Neural cell (in vitro differentiated cells): ENCODE results near the gene P3H2.

Experiments
- EP300 ChIP-seq: fragments of 450-650 bp; conservative IDR thresholded peaks from 2 replicates; pipeline ENCODE4 v1.6.1; 2014; ENCODE audit warnings: antibody characterized with exemption, mild to moderate bottlenecking, moderate library complexity; ENCODE audit not compliant: poor library complexity, severe bottlenecking
- EZH2 ChIP-seq: fragments of 200-600, 300-800 bp; shearing (Covaris generic), sonication (generic); IDR thresholded peaks from 2 replicates; pipeline ENCODE4 v1.6.1; 2014; ENCODE audit warnings: antibody characterized with exemption, low read length, borderline replicate concordance, mild to moderate bottlenecking; ENCODE audit not compliant: insufficient read depth, poor library complexity, severe bottlenecking
- POLR2AphosphoS5 ChIP-seq: IDR thresholded peaks from 2 replicates; pipeline ENCODE4 v1.6.1; 2012
- REST ChIP-seq: IDR thresholded peaks from 2 replicates; pipeline ENCODE4 v1.6.1; 2012; ENCODE audit warnings: borderline replicate concordance
- SMC3 ChIP-seq: fragments of 450-650 bp; conservative IDR thresholded peaks from 2 replicates; pipeline ENCODE4 v1.6.1; 2014; ENCODE audit warnings: antibody characterized with exemption, mild to moderate bottlenecking, moderate library complexity; ENCODE audit not compliant: poor library complexity
- TF ChIP-seq, protein P1 (sequence below): fragments of 450-650 bp; IDR thresholded peaks from 2 replicates; pipeline ENCODE4 v1.5.1; 2014; ENCODE audit warnings: antibody characterized with exemption, mild to moderate bottlenecking, moderate library complexity; ENCODE audit not compliant: poor library complexity, severe bottlenecking

DNA sequence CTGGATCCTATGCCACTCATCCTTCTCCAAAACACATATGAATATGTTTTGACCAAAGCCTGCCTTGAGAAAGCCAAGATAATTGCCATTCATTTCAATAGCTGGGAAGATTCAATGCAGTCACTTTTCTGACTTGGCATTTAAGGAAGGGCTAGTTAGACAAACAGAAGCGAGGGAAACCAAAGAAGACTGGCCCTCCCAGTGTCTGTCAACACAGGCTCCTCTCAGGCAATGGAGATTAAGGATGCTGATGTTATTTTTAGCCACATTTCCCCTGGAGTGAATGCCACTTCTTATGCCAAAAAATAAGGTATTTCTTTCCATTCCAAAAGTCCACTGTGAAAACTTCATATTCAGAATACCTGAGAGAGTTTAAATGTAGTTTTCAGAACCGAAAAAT lies 101.7 kb downstream of the P3H2 start:
- TF ChIP-seq, protein P1, sequence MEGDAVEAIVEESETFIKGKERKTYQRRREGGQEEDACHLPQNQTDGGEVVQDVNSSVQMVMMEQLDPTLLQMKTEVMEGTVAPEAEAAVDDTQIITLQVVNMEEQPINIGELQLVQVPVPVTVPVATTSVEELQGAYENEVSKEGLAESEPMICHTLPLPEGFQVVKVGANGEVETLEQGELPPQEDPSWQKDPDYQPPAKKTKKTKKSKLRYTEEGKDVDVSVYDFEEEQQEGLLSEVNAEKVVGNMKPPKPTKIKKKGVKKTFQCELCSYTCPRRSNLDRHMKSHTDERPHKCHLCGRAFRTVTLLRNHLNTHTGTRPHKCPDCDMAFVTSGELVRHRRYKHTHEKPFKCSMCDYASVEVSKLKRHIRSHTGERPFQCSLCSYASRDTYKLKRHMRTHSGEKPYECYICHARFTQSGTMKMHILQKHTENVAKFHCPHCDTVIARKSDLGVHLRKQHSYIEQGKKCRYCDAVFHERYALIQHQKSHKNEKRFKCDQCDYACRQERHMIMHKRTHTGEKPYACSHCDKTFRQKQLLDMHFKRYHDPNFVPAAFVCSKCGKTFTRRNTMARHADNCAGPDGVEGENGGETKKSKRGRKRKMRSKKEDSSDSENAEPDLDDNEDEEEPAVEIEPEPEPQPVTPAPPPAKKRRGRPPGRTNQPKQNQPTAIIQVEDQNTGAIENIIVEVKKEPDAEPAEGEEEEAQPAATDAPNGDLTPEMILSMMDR = no peak
- TF ChIP-seq POLR2AphosphoS5 = no peak
- TF ChIP-seq EP300 = no peak
- TF ChIP-seq EZH2 = no peak
- no peak for TF ChIP-seq SMC3
- TF ChIP-seq REST = no peak
